CD1c-positive myeloid dendritic cell (primary cell): ENCODE results near the gene CAPN13.

Experiments
- DNase-seq: peaks from one replicate; pipeline ENCODE4 v3.0.0-alpha.2; 2016; ENCODE audit errors: extremely low spot score

Gene CAPN13

DNA sequence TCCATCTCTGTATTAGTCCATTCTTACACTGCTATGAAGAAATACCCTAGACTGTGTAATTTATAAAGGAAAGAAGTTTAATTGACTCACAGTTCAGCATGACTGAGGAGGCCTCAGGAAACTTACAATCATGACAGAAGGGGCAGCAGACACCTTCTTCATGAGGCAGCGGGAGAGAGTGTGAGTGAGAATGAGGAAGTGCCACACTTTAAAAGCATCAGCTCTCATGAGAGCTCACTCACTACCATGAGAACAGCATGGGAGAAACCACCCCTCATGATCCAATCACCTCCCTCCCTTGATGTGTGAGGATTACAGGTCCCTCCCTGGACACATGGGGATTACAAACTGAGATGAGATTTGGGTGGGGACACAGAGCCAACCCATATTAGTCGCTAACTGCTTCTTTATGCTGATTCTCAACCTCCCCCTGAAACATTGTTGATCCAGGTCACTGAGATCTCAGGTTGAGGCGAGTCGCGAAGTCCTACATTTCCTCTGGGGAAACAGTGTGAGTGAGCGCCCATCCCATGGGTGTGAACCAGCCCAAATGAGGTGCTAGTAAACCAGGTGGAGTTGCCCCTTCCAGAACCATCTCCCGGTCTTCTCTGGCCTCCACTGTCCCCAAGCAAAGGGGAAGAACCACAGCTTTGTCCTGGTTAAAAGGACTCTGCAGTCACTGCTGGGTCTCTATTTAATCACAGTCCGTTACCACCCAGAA lies 123.8 kb downstream of the CAPN13 start:
- DNase-seq = no peak

DNA sequence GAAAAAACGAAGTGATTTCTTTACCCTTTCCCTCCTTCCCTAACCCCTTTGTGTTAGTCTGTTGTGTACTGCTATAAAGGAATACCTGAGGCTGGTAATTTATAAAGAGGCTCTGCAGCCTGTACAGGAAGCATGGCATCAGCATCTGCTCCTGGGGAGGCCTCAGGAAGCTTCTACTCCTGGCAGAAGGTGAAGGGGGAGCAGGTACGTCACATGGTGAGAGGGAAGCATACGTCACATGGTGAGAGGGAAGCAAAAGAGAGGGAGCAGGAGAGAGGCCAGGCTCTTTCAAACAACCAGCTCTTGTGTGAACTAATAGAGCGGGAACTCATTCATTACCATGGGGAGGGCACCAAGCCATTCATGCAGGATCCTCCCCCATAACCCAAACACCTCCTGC lies 126.2 kb downstream of the CAPN13 start:
- no peak for DNase-seq

DNA sequence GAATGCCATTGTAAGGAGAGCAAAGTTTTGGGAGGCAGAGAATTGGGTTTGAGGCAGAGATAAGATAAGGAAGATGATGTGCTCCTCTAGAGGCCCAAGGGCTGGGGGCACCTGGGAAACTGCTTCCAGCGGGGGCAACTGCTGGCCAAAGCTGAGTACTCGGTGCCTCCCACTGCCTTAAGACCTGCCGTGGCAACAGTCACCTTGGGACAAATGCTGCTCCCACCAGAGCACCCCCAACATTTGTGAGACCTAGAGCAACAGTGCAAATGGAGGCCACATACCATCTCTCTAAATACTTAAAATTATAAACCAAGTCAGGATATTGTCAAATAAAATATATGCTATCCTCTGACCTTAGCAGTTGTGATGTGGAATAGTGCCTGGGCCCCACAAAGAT lies 127.1 kb downstream of the CAPN13 start:
- no peak for DNase-seq

DNA sequence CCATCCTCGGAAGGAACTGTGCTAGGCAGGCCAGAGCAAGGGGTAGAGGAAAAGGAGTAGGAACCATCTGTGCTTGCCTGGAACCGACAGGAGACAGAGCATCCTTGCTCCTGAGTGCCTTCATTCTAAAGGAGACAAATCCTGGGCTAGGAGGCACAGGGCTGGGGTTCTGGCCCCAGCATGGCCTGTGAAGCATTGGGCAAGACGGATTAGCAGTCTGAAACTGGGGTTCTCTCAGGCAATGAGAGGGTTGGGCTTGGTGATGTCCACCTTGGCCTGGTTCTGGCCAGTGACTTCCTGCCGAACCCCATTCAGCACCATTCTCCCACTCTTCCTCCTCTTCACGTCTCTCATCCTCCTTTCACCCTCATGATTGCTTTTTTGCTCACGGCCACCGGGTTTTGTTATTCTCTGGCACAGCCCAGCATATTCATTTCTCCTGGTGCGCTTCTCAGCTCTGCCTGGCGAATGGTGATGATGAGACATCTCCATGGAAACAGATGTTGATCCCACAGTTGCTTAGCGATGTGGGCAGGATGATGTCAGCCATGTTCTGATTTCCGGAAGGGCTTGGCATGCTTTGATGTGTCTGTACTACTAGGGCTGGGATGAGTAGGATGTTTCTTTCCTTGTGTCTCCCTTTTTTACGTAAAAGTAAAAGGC lies 127.7 kb downstream of the CAPN13 start:
- DNase-seq = no peak

DNA sequence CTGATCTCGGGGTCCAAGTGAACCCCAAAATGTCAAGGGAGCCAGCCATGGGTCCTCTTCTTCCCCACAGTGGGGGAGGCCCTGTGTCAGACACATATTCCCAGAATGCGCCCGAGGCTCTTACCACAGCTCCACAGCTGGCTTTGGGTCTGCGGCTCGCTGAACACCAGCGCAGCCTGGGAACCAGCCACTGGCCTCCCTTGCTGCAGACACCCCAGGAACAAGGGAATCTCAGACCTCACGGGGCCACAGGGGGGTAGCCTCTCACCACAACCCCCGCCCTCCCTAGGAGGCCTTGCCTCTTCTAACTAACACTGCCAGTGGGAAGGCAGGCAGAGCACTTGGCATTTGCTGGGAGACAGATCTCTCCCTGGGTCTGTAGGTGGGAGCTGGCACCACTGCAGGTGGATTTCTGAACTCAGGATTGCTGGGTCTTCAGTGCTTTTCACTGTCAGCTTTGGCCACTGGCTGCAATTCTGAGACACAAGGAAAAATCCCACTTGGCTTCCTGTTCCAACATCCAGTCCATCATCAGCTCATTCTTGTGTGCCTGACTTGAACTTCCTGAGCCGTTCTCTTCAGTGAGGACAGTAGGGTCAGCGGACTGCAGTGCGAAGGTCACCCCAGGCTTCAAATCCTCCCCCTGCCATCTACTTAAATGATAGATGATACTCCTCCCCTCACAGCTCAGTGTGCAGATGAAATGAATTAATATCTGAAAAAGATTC lies 128.7 kb downstream of the CAPN13 start:
- DNase-seq = no peak

DNA sequence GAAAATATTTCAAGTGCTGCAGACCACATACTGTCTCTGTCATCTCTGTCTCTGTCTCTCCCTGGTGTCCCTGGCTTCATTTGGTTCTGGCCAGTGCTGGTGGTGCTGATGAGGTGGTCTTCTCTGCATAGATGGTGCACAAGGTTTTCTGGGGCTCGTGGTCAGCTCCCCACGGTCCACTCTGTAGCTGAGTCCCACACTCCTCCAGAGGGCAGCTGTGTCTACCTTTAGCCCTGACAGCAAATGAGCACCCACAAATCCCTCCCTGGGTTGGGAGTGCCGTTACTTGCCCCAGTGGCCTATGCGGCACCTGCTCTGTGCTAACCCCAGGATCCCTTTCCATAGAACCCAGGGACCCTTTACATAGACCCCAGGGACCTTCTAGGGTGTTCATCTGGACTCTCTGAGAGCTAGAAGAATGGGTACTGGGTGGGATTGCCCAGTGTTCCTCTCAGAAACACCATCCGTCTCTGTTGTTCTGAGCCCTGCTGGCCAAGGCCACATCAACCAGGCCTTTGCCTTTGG lies 129.3 kb downstream of the CAPN13 start:
- no peak for DNase-seq

DNA sequence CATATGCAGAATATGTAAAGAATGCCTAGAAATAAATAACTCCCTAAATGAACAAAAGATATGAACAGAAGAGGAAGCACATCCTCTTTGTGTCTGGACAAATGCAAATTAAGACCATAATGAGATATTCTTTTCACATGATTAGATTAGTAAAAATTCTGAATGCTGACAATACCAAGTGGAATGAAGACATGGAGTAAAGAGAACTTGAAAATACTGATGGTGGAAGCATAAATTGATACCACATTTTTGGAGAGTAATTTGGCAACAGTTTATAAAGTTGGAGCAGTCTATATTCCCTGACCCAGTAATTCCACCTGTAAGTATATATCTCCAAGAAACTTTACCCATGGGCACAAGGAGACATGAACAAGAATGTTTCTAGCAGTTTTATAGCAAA lies 130.0 kb downstream of the CAPN13 start:
- DNase-seq = no peak

DNA sequence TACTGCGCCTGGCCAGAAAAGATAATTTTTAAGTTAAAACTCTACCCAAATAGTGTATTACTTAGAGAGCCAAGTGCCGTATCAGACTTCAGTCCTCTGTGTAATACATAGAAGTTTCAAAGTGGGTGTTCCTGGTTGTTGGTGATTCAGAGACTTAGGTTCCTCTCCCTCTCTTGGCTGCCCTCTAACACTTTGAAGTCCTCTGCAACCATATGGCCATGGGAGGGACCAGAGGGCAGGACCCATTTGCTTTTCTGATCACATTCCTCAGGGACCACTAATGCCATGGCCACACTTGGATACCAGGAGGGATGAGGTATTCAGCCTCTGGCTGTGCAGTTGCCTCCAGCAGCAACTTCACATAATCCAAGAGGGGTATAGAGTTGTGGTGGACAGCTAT lies 131.5 kb downstream of the CAPN13 start:
- no peak for DNase-seq

DNA sequence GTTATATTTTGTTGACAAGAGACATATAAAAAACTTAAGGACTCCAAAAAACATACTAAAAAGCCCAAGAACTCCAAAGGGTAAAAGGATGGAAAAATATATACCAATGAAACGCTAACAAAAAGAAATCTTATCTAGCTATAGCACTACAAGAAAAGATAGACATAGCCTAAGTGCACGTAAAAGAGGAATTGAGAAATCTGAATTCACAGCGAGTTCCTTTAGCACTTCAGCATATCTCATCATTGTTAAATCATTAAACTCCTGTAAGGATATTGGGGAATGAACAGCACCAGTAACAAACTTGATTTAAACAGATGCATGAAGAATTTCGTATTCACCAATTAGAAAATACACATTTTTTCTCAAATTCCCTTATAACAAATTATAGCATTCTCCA lies 134.1 kb downstream of the CAPN13 start:
- no peak for DNase-seq
